VCaP (cell line): ENCODE data around the gene DOK4.

Source experiments
- H3K27ac ChIP-seq: fragments of 450-650 bp; 2 replicates; pipeline ENCODE4 v1.5.1; 2017
- TF ChIP-seq, protein P1 (sequence below): fragments of 450-650 bp; conservative IDR thresholded peaks from 2 replicates; pipeline ENCODE4 v1.5.1; 2017; ENCODE audit warnings: mild to moderate bottlenecking, moderate library complexity

The DOK4 gene

DNA sequence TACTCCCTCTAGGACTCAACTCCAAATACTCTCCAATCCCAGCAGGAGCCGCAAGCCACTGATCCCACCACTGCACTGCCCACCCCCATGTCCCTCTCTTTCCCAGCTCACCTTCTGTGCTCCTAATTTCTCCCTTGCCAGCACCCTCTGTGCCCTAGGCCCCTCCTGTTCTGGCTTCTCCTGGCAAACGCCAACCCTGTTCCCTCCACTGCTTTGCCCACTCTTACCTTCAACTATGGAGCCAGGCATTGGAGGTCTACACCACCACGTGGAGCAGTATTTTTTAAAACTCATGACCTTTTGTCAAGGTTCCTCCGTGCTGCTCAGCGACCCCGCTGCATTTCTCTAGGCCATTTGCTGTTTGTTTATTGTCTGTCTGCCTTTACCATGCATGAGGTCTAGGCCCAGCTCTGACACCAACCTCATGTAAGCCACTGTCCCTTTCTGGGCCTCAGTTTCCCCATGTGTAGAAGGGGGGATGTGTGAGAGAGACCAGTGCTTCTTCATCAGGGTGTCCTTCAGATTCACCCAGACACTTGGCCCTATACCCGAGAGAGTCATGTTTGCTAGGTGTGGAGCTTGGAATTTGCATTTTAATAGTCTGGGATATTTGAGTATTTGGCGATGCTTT, 45.5 kb upstream of the DOK4 start:
- no peak overlapping the region for H3K27ac ChIP-seq
- TF ChIP-seq, protein P1, sequence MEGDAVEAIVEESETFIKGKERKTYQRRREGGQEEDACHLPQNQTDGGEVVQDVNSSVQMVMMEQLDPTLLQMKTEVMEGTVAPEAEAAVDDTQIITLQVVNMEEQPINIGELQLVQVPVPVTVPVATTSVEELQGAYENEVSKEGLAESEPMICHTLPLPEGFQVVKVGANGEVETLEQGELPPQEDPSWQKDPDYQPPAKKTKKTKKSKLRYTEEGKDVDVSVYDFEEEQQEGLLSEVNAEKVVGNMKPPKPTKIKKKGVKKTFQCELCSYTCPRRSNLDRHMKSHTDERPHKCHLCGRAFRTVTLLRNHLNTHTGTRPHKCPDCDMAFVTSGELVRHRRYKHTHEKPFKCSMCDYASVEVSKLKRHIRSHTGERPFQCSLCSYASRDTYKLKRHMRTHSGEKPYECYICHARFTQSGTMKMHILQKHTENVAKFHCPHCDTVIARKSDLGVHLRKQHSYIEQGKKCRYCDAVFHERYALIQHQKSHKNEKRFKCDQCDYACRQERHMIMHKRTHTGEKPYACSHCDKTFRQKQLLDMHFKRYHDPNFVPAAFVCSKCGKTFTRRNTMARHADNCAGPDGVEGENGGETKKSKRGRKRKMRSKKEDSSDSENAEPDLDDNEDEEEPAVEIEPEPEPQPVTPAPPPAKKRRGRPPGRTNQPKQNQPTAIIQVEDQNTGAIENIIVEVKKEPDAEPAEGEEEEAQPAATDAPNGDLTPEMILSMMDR = no peak

DNA sequence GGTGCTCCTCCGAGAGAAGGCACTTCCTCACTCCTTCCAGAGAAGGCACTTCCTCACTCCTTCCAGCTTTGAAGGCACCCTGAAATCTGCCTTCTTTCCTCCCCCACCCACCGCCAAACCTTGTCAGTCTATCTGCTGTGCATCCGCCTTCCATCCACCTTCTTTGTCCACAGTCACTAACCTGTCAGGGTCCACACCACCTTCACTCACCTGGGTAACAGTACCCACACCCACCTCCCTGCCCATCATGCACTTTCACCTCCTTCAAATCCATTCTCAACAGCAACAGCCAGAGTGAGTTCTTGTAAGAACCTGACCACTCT, 44.9 kb upstream of the DOK4 start:
- TF ChIP-seq, protein P1 = no peak
- H3K27ac ChIP-seq = no peak overlapping the region

GRCh38 chr16:57530522-57531252, 44.4 kb upstream of the DOK4 start:
- TF ChIP-seq, protein P1 = no peak

GRCh38 chr16:57530104-57530521, 43.8 kb upstream of the DOK4 start:
- TF ChIP-seq, protein P1 = no peak
- H3K27ac ChIP-seq = no peak overlapping the region

More at GRCh38 chr16:57530522-57531252, 44.4 kb upstream of the DOK4 start:
- H3K27ac ChIP-seq = no peak overlapping the region

- TF ChIP-seq, protein P1 = no peak
- H3K27ac ChIP-seq = no peak overlapping the region
Observed at GRCh38 chr16:57529391-57530103, 43.3 kb upstream of the DOK4 start.

GRCh38 chr16:57528499-57529390, 42.5 kb upstream of the DOK4 start:
- H3K27ac ChIP-seq = no peak overlapping the region
- TF ChIP-seq, protein P1 = no peak
